ENCODE measurements around the gene CDC27.
"Not testable (repeated sequence)": the region's sequence is repeated elsewhere in the genome, so short reads cannot be mapped to it uniquely, and the experiment has no call there.

Gene CDC27

GRCh38 chr17:47076171-47076570 lies 112.9 kb downstream of the CDC27 start:
- Histone ChIP-seq H3K79me2 (ENCODE audit: insufficient read depth, low read length) (peaks cover 3% of the 10 kb centered on the region; the same call in 1 of the 2 replicates), H3K4me3 (ENCODE audit: low read length, poor library complexity, severe bottlenecking) (no peak overlapping the region), H3K9me3 (ENCODE audit: insufficient read depth, low read depth, low read length) (no peaks in the 10 kb centered on the region), H3K4me1 (ENCODE audit: insufficient read depth, low read length, poor library complexity, severe bottlenecking) (peaks cover 17% of the 10 kb centered on the region), H3K9ac (ENCODE audit: low read depth, low read length, poor library complexity, severe bottlenecking) (no peak overlapping the region), H4K20me1 (ENCODE audit: insufficient read depth, low read length, poor library complexity, severe bottlenecking) (no peaks in the 10 kb centered on the region), H3K27me3 (ENCODE audit: insufficient read depth, low read length, poor library complexity, severe bottlenecking) (no peaks in the 10 kb centered on the region), H3K9me2 (replicated peaks; ENCODE audit: low read depth, low read length) (no peaks in the 10 kb centered on the region), H2AFZ (ENCODE audit: low read length) (no peak overlapping the region), H3K36me3 (ENCODE audit: insufficient read depth, low read length) (no peaks in the 10 kb centered on the region), H3F3A (ENCODE audit: low read depth) (no peaks in the 10 kb centered on the region), H3K4me2 (ENCODE audit: low read depth, low read length, poor library complexity, severe bottlenecking) (no peak overlapping the region)
- TF ChIP-seq, protein P1, sequence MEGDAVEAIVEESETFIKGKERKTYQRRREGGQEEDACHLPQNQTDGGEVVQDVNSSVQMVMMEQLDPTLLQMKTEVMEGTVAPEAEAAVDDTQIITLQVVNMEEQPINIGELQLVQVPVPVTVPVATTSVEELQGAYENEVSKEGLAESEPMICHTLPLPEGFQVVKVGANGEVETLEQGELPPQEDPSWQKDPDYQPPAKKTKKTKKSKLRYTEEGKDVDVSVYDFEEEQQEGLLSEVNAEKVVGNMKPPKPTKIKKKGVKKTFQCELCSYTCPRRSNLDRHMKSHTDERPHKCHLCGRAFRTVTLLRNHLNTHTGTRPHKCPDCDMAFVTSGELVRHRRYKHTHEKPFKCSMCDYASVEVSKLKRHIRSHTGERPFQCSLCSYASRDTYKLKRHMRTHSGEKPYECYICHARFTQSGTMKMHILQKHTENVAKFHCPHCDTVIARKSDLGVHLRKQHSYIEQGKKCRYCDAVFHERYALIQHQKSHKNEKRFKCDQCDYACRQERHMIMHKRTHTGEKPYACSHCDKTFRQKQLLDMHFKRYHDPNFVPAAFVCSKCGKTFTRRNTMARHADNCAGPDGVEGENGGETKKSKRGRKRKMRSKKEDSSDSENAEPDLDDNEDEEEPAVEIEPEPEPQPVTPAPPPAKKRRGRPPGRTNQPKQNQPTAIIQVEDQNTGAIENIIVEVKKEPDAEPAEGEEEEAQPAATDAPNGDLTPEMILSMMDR (conservative IDR thresholded peaks at IDR 0.05; ENCODE audit: low read length), result no peak
- no peak for TF ChIP-seq EZH2phosphoT487 (IDR thresholded peaks at IDR 0.05; ENCODE audit: borderline replicate concordance)

GRCh38 chr17:47074361-47074760 lies 114.7 kb downstream of the CDC27 start:
- H3K4me2 ChIP-seq (ENCODE audit: low read depth, low read length, poor library complexity, severe bottlenecking); H3K9ac ChIP-seq (ENCODE audit: low read depth, low read length, poor library complexity, severe bottlenecking); H3K27me3 ChIP-seq (ENCODE audit: insufficient read depth, low read length, poor library complexity, severe bottlenecking); H3K4me3 ChIP-seq (ENCODE audit: low read length, poor library complexity, severe bottlenecking); H3K79me2 ChIP-seq (ENCODE audit: insufficient read depth, low read length); H3K36me3 ChIP-seq (ENCODE audit: insufficient read depth, low read length); H3K9me3 ChIP-seq (ENCODE audit: insufficient read depth, low read depth, low read length); H3K9me2 ChIP-seq (replicated peaks; ENCODE audit: low read depth, low read length); H4K20me1 ChIP-seq (ENCODE audit: insufficient read depth, low read length, poor library complexity, severe bottlenecking); H3F3A ChIP-seq (ENCODE audit: low read depth); H2AFZ ChIP-seq (ENCODE audit: low read length): not testable (repeated sequence)
- H3K4me1 ChIP-seq (ENCODE audit: insufficient read depth, low read length, poor library complexity, severe bottlenecking), result peaks cover 24% of the 10 kb centered on the region

DNA sequence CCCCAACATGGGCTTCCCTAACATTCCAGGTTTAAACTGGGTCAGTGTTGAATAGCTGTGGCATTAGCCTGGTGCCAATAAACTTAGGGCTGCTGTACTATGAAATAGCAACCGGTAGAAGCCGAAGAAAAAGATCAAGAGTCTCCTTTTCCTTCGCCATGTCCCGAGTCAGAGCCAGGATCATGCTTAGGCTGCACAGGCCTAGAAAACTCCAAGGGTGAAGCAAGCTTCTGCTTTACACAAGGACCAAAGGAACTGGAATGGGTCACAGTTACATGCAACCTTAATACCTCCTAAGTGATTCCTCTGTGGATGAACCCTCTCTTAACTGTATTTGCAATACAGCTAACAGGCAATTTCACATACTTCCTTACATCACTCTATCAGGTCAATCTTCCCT lies 115.5 kb downstream of the CDC27 start:
- not testable (repeated sequence) for H3K4me3 ChIP-seq (ENCODE audit: low read length, poor library complexity, severe bottlenecking); H3K9me2 ChIP-seq (replicated peaks; ENCODE audit: low read depth, low read length); H3K79me2 ChIP-seq (ENCODE audit: insufficient read depth, low read length); H3F3A ChIP-seq (ENCODE audit: low read depth); H2AFZ ChIP-seq (ENCODE audit: low read length); H3K27me3 ChIP-seq (ENCODE audit: insufficient read depth, low read length, poor library complexity, severe bottlenecking); H4K20me1 ChIP-seq (ENCODE audit: insufficient read depth, low read length, poor library complexity, severe bottlenecking); H3K9me3 ChIP-seq (ENCODE audit: insufficient read depth, low read depth, low read length); H3K36me3 ChIP-seq (ENCODE audit: insufficient read depth, low read length); H3K4me2 ChIP-seq (ENCODE audit: low read depth, low read length, poor library complexity, severe bottlenecking); H3K9ac ChIP-seq (ENCODE audit: low read depth, low read length, poor library complexity, severe bottlenecking)
- peaks cover 24% of the 10 kb centered on the region for H3K4me1 ChIP-seq (ENCODE audit: insufficient read depth, low read length, poor library complexity, severe bottlenecking)

- H4K20me1 ChIP-seq (ENCODE audit: insufficient read depth, low read length, poor library complexity, severe bottlenecking), result no peaks in the 10 kb centered on the region
- no peaks in the 10 kb centered on the region for H3F3A ChIP-seq (ENCODE audit: low read depth)
- H3K9me2 ChIP-seq (replicated peaks; ENCODE audit: low read depth, low read length), result no peaks in the 10 kb centered on the region
- H3K4me2 ChIP-seq (ENCODE audit: low read depth, low read length, poor library complexity, severe bottlenecking), result no peak overlapping the region
- peaks cover 24% of the 10 kb centered on the region for H3K4me1 ChIP-seq (ENCODE audit: insufficient read depth, low read length, poor library complexity, severe bottlenecking)
- H2AFZ ChIP-seq (ENCODE audit: low read length), result no peak overlapping the region
- H3K9ac ChIP-seq (ENCODE audit: low read depth, low read length, poor library complexity, severe bottlenecking), result no peak overlapping the region
- H3K4me3 ChIP-seq (ENCODE audit: low read length, poor library complexity, severe bottlenecking), result no peak overlapping the region
- TF ChIP-seq, protein P1 (conservative IDR thresholded peaks at IDR 0.05; ENCODE audit: low read length), result no peak
- TF ChIP-seq EZH2phosphoT487 (IDR thresholded peaks at IDR 0.05; ENCODE audit: borderline replicate concordance), result no peak
- no peaks in the 10 kb centered on the region for H3K36me3 ChIP-seq (ENCODE audit: insufficient read depth, low read length)
- H3K27me3 ChIP-seq (ENCODE audit: insufficient read depth, low read length, poor library complexity, severe bottlenecking), result no peaks in the 10 kb centered on the region
- H3K9me3 ChIP-seq (ENCODE audit: insufficient read depth, low read depth, low read length), result no peaks in the 10 kb centered on the region
- no peaks in the 10 kb centered on the region for H3K79me2 ChIP-seq (ENCODE audit: insufficient read depth, low read length)
Observed at GRCh38 chr17:47072886-47073285, 116.2 kb downstream of the CDC27 start.

- not testable (repeated sequence) for H3F3A ChIP-seq (ENCODE audit: low read depth); H4K20me1 ChIP-seq (ENCODE audit: insufficient read depth, low read length, poor library complexity, severe bottlenecking); H3K9me2 ChIP-seq (replicated peaks; ENCODE audit: low read depth, low read length); H3K9me3 ChIP-seq (ENCODE audit: insufficient read depth, low read depth, low read length); H3K27me3 ChIP-seq (ENCODE audit: insufficient read depth, low read length, poor library complexity, severe bottlenecking); H3K36me3 ChIP-seq (ENCODE audit: insufficient read depth, low read length)
- Histone ChIP-seq H3K79me2 (ENCODE audit: insufficient read depth, low read length) (peaks cover 12% of the 10 kb centered on the region), H3K4me1 (ENCODE audit: insufficient read depth, low read length, poor library complexity, severe bottlenecking) (peaks cover 32% of the 10 kb centered on the region), H3K4me3 (ENCODE audit: low read length, poor library complexity, severe bottlenecking) (peak overlapping the region; percentile 42), H2AFZ (ENCODE audit: low read length) (peak overlapping the region; percentile 70; the same call in 1 of the 2 replicates), H3K9ac (ENCODE audit: low read depth, low read length, poor library complexity, severe bottlenecking) (peak overlapping the region; percentile 22), H3K4me2 (ENCODE audit: low read depth, low read length, poor library complexity, severe bottlenecking) (peak overlapping the region; percentile 53)
Observed at GRCh38 chr17:47071171-47071570, 117.9 kb downstream of the CDC27 start.

GRCh38 chr17:47070266-47070665 lies 118.8 kb downstream of the CDC27 start:
- not testable (repeated sequence) for H3K9me3 ChIP-seq (ENCODE audit: insufficient read depth, low read depth, low read length); H3K4me2 ChIP-seq (ENCODE audit: low read depth, low read length, poor library complexity, severe bottlenecking); H3K36me3 ChIP-seq (ENCODE audit: insufficient read depth, low read length); H3K9ac ChIP-seq (ENCODE audit: low read depth, low read length, poor library complexity, severe bottlenecking); H3K9me2 ChIP-seq (replicated peaks; ENCODE audit: low read depth, low read length); H3F3A ChIP-seq (ENCODE audit: low read depth); H3K27me3 ChIP-seq (ENCODE audit: insufficient read depth, low read length, poor library complexity, severe bottlenecking); H3K4me3 ChIP-seq (ENCODE audit: low read length, poor library complexity, severe bottlenecking); H2AFZ ChIP-seq (ENCODE audit: low read length); H4K20me1 ChIP-seq (ENCODE audit: insufficient read depth, low read length, poor library complexity, severe bottlenecking)
- Histone ChIP-seq H3K4me1 (ENCODE audit: insufficient read depth, low read length, poor library complexity, severe bottlenecking) (peaks cover 38% of the 10 kb centered on the region), H3K79me2 (ENCODE audit: insufficient read depth, low read length) (peaks cover 17% of the 10 kb centered on the region)

Measured in Loucy (cell line).